Fibroblast of the aortic adventitia (primary cell): ENCODE results near the gene MAPKBP1. TPM values are rescaled to one million over a fixed set of nuclear protein-coding genes. Genes with fewer than 3 reads are reported as not detected.
A peak's percentile ranks its signal among the peaks of the same experiment; 100 is the strongest.

Experiments
- DNase-seq: peaks from one replicate; pipeline ENCODE4 v3.0.0-alpha.2; 2010; ENCODE audit warnings: low read depth
- H3K4me3 ChIP-seq: 2 replicates; pipeline ENCODE4 v1.5.1; 2011; ENCODE audit warnings: low read depth, mild to moderate bottlenecking, control low read depth, low read length, moderate library complexity
- total RNA-seq: library from RNA; depleted of rRNA; stranded (reverse); fragments of >200 nt; gene quantifications from 2 replicates; pipeline ENCODE4 v1.2.3, GENCODE V29; 2012; ENCODE audit warnings: low replicate concordance
- TF ChIP-seq, protein P1 (sequence below): IDR thresholded peaks from 2 replicates; pipeline ENCODE4 v1.5.1; 2011; ENCODE audit warnings: mild to moderate bottlenecking, low read length, control low read depth, inconsistent platforms; ENCODE audit not compliant: insufficient read depth

The MAPKBP1 gene
- total RNA-seq, 1 donor: 20.8 TPM

DNA sequence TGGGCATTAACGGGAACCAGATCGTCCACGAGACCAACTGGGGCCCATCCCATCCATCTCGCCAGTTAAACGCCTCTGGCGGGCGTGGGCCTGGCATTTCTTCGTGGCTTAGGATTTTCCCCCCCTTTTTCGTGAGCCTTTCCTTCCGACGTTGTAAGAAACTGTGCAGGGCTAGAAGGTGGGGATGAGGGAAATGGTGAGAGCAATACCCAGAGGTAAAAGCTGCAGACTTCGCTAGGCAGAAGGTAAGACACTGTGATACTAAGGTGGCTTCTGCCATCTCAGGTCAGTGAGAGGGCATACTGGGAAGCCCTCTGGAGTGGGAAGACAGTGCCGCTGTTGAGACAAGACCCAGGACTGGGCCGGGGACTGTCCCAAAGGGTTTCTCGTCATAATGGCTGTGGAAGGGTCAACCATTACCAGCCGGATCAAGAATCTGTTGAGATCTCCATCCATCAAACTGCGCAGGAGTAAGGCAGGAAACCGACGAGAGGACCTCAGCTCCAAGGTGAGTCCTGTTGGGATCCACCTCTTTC is 666 bp downstream of the MAPKBP1 start:
- peak overlapping the region; percentile 76 for H3K4me3 ChIP-seq
- TF ChIP-seq, protein P1, sequence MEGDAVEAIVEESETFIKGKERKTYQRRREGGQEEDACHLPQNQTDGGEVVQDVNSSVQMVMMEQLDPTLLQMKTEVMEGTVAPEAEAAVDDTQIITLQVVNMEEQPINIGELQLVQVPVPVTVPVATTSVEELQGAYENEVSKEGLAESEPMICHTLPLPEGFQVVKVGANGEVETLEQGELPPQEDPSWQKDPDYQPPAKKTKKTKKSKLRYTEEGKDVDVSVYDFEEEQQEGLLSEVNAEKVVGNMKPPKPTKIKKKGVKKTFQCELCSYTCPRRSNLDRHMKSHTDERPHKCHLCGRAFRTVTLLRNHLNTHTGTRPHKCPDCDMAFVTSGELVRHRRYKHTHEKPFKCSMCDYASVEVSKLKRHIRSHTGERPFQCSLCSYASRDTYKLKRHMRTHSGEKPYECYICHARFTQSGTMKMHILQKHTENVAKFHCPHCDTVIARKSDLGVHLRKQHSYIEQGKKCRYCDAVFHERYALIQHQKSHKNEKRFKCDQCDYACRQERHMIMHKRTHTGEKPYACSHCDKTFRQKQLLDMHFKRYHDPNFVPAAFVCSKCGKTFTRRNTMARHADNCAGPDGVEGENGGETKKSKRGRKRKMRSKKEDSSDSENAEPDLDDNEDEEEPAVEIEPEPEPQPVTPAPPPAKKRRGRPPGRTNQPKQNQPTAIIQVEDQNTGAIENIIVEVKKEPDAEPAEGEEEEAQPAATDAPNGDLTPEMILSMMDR: no peak
- DNase-seq: no peak

DNA sequence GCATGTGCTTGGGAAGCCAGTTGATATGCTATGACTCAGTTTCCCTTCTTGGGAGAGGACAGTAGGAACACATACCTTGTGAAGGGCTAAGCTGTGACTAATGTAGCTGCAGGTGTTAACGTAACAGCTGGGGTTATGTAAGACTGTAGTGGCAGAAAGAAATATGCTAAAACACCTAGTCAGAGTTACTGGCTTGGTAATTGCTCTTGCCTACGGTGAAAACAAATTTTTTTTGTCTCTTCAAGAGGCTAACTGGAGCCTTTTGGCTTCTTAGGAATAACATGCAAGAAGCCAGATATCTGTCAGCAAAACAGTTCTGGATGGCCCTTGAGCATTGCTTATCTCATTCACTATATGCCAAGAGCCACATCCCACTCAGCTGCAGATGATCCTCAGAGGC is 1.4 kb downstream of the MAPKBP1 start:
- peak overlapping the region; percentile 76 for H3K4me3 ChIP-seq
- TF ChIP-seq, protein P1: no peak
- DNase-seq: peak; percentile 61

DNA sequence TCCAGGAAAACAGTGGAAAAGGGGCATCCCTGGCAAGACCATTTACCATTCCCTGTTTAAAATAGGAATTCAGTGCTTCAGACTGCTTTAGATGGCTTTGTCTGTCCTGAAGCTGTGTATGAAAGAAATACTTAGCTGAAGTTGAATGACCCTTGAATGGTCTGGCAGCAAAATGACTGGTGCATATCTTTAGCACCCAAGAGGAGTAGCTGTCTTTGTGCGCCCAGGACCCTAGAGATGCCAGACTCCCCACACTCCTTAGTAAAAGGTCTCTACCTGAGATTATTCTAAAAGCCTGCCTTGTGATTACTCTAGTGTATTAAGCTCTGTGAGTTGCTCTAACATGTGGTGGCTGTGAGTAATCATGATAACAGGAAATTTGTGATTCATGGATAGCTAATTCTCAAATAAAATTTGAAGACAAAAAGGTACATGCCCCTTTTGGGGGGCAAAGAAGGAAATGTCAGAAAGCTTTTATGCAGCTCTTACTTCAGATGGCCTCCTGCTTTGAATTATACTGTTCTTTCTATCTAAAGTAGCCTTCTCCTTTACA is 3.2 kb downstream of the MAPKBP1 start:
- peak; percentile 29 for DNase-seq
- TF ChIP-seq, protein P1: no peak
- no peak overlapping the region for H3K4me3 ChIP-seq

DNA sequence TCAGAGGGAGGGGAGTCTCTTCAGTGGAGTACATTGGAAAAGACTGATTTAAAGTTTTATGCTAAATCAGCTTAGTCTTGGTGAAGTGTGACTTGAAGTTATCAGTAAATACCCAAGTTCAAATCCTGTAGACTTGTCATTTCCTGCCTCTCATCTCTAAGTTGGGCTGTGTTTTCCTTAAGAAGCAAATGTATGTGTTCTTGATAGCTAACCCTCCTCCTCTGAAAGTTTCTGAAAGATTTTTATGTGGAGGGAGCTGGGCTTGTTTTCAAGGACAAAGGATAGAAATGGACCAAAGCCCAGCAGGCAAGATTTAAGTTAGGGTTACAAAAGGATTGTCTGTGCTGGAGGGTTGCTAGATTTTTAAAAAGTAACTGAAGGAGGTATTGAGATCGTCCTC is 4.2 kb downstream of the MAPKBP1 start:
- TF ChIP-seq, protein P1: no peak
- peak; percentile 29 for DNase-seq
- no peak overlapping the region for H3K4me3 ChIP-seq

DNA sequence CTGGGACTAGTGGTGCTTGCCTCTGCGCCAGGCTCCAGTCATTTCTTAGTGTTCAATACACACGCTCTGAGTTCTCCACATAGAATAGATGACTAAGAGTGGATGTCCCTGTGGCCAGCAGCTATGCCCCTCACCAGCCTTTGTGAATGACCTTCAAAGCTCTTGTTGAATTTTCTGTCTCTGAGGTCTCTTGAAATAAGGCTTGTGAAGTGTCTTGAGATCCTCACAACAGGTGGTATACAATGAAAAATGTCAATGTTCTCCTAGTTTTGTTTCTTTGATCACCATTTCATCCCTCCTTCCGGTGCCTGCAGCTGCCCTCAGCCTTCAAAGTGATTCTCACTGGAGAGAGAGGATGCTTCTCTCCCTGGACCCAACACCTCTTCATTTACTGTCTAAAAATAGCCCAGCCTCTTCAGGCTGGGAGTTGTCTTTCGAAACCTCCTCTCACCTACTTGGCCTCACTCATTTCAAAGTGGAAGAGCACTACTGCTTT is 5.4 kb downstream of the MAPKBP1 start:
- no peak for DNase-seq
- H3K4me3 ChIP-seq: no peak overlapping the region
- TF ChIP-seq, protein P1: no peak

DNA sequence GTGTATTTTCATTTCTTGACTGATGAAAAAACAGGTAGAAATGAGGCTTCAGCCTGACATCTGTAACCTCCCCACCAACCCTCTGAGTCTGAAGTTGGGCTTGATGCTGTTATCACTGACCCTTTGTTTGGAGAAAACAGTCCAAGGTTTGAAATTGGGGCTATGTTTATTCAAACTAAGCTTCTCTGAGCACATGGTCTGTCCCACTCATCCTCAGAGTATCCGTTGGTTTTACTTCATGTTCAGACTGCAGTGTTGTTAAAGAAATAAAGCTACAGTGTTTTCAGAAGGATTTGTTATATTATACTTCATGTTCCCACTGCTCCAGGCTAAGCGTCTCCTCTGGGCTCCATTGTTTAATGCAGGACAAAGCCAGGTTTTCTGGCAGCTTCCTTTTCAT is 6.0 kb downstream of the MAPKBP1 start:
- TF ChIP-seq, protein P1: no peak
- no peak overlapping the region for H3K4me3 ChIP-seq
- DNase-seq: no peak

DNA sequence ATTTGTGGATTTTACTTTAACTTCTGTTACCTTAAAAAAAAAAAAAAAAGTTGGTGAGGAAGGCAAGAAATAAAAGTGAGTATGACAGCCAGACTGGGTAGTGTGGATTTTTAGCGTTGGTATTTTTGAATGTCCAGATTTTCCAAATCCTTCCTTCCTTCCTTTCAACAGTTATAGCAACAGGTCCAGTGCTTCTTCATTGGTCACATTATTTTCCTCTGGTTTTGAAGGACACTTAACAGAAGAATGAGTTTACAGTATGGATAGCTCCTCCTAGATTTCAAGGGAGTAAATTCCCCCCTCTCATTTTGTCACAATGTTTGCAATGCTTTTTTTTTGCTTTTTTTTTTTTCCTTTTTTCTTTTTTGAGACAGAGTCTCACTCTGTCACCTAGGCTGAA is 6.4 kb downstream of the MAPKBP1 start:
- DNase-seq: no peak
- TF ChIP-seq, protein P1: no peak
- H3K4me3 ChIP-seq: no peak overlapping the region
